Skin of body (tissue), 2 donors: ENCODE measurements around the gene PSD4. TPM values are rescaled to one million over a fixed set of nuclear protein-coding genes. Genes with fewer than 3 reads are reported as not detected.

ENCODE experiments used
- DNase-seq: peaks from one replicate; lab custom pipeline; 2025; lab: John Stamatoyannopoulos, UW
- total RNA-seq: library from RNA; depleted of rRNA; stranded (reverse); fragments of >200 nt; gene quantifications from one replicate; pipeline ENCODE4 v1.2.3, GENCODE V29; 2014

Gene PSD4
- total RNA-seq, 1 donor from 2014 or later: 12.9 TPM

DNA sequence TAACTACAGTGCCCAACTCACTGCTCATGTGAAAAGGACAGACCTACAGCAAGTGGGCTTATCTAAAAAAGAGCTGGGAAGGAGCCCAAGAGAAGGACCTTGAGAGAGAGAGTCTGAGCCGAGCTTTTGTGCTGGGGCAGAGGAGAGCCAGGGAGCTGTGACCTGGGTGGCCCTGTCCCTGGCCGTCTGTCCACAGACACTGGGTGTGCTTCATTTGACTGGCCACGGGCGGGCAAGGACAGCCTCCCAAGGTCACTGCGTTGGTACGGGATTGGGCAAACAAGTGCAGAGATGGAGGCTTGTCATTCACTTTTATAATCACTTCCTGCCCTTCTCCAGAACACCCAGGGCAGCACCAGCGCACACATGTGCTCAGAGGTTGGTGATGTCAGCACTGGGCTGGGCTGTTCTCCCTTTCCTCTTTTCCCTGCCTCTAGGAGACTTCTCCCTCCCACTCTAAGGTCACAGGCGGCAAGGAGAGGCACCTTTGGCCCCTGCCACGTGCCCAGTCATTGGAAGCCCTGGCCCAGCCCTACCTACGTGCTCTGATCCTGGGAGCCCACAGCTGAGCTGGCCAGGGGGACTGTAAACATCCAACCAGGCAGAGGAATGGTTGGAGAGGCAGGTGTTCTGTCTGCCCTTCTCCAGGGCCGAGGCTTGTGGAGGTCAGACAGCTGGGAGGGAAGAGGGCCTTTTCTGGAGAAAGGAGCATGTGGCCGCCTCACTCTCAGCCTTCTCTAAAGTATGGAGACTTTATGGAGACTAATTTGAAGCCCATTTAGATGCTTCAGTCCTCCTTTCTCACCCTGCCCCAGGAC is 6.4 kb upstream of the PSD4 start:
- no peak for DNase-seq

DNA sequence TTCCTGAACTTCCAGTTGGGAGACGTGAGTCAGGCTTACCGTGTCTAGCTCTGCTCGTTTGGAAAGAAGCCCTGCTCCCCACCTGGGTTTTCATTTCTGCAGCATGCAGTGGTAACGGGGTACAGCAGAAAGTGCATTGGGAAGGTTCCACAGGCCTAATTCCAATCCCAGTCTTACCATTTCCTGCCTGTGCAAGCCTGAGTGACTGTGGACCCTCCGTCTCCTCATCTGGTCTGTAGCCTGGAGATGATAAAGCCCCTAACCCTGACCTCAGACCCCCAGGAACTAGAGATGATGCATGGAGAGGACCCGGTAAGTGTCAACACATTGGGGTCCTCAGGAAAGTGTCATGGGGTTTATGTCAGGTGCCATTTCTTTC is 5.8 kb upstream of the PSD4 start:
- DNase-seq: no peak

DNA sequence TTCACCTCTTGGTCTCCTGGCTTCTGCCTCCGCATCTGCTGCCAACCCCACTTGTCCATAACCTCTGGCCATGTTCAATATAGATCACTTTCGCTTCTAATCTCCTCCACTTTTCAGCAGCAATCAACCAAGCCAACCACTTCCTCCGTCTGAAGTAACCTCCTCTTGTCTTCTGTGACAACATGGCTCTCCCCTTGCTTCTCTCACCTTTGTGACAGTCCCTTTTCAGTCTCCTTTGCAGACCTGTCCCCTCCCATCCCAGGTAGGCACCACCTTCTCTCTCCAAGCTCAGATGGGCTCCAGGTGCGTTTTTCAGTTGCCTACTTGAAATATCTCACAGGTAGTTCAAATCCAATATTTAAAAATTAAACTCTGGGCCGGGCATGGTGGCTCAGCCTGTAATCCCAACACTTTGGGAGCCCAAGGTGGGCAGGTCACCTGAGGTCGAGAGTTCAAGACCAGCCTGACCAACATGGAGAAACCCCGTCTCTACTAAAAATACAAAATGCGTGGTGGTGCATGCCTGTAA is 4.7 kb upstream of the PSD4 start:
- no peak for DNase-seq

DNA sequence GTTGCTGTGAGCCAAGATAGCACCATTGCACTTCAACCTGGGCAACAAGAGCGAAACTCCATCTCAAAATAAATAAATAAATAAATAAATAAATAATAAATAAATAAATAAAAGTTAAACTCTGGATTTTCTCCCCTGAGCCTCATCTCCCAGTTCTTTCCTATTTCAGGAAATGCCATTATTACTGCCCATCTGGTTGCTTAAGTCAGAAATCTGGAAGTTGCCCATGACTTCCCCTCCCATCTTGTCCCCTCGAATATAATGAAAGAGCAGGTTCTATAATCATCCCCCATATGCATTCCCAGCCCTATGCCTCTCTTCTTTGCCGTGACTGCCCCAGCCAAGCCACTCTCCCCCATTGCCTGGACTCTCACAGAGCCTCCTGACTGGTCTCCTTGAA is 4.2 kb upstream of the PSD4 start:
- DNase-seq: no peak

DNA sequence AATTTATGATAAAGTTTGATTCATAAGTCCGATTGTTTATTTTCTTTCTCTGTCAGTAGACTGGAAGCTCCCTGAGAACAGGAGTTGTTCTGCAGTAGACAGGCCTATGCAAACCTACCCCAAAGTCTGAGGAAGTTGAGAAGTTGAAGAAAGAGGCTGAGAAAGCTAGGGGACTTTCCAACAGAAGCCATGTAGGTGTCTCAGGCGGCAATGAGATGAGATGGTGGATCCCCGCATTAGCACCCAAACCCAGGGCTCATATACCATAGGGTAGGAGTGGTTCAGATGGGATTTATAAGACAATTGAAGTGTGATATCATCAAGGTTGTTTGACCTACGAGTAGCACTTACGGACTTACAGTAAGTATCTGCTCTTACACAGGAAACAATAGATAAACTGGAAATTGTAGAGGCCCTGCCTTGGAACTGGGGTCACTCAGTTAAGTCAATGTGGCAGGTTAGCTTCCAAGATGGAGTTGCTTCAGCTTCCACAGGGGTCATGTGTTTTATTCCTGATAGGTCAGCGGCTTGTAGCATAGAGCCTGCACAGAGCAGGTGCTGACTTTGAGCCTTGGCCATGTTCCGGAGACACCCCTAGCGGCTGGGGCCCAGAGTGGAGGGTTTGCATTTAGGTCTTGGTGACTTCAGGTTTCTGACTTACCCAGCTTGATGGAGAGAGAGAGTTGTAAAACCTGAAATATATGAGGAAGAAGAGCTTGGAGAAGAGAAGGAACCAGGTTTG is 2.3 kb upstream of the PSD4 start:
- DNase-seq: no peak

DNA sequence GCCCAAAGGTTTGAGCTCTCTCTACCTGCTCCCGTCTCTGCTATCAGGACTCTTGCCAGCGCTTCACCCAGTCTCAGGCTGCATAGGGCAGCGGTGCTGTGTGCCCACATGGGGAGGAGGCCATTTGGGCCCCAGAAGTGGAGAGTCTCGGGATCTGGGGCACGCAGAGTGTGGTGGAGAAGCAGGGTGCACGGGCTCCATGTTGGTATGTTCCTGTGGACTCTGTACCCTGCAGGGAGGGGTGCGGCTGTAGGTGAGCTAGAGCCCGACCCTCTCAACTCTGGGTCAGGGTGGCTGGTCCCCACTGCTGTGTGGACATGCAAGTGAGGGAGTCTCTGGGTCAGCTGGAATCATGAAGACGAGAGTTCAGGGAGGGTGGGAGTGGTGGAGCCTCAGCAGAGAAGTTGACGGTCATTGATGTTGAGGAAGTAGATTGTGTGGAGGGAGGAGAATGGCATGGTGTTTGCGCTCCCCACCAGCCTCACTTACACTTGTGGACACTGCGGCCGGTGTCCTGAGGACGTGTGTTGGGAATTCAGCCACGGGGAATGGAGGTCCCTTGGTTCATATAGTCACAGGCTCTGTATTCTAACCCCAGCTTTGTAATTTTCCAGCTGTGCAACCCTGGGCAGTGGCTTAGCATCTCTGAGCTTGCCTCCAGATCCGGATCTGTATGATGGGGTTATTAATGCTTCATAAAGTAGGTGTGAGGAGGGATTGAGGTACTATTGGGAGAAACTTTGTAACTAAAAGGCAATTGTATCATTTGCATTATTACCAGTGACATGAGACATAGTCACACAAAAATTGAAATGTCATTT is 840 bp upstream of the PSD4 start:
- no peak for DNase-seq

DNA sequence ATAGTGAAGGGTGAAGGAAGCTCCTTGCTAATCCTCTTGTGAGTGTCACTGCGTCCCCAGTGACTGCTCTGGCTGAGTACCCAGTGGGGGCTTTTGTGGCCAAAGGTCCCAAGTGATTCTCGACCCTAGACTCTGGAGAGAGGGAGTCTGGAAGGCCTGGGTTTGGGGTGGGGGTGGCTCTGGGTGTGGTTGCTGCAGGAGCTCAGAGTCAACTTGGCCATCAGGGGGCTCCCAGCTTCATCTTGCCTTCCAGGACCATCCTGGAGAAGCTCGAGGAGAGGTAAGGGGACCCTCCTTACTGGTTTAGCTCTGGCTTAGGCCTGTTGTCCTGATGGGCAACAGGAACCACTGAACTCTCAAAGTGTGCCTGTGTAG is 592 bp downstream of the PSD4 start:
- DNase-seq: no peak

DNA sequence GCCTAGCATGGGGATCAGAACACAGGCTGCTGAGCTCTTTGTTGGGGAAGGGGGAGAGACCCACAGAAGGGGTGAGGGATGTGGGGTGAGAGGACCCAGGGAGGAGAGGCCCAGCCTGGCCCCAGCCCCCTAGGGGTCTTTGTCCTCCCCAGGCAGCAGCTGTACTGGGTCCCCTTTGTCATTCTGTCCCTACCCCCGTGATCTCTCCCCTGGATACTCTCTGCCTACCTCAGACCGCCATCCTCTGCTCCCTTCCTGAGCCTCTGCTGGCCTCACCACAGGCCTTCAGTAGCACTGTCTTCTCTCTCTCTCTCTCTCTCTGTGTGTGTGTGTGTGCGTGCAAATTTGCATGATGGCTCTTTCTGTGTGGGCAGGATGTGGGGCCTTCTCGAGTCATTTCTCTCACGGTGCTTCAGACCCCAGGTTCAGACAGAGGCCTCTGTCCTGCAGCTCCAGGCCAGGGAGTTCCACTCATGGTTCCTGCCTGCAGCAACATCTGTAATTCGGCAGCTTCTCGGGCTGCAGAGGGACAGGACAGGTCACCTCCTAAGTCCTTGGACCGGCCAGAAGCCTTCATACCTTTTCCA is 1.4 kb downstream of the PSD4 start:
- no peak for DNase-seq

DNA sequence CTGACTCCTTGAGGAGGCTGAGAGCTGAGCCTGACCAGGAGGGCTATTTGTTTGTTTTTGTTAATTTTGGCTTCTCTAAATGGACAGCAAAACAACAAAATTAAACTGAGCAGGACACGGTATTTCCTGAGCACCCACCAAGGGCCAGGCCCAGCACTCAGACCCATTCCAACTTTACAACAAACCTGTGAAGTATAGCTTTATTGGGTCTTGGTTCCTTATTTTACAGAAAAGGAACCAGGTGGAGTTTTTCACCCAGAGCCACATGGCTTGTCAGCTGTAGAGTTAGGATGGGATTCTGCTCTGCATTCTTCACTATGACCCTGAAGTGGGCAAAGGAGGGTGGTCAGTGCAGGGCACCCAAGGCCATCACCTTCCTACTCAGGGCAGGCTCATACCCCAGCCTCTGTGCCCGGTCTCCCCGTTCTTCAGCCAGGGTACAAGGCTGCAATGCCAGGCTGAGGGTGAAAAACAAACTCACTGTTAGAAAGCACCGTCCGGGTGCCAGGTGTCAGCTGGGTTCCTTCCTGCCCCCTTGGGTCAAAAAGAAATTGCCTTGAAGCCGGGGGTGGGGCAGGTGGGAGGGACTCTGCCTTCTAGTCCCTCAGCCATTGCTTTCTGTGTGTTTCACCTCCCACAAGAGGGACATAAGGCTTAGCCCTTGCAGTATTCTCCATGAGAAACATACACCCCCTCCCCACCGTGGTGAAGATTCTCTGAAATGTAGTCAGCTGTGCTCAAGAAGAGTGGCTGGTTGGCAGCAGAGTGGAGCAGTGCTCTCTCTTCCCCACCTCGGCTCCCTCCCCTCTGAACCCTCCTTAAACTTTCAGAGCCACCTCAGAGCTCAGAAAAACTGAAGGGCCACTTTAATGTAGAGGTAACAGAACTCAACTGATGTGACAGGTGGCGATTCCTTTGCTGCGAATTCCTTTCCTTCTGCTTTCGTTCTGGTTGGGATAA is 2.2 kb downstream of the PSD4 start:
- no peak for DNase-seq

DNA sequence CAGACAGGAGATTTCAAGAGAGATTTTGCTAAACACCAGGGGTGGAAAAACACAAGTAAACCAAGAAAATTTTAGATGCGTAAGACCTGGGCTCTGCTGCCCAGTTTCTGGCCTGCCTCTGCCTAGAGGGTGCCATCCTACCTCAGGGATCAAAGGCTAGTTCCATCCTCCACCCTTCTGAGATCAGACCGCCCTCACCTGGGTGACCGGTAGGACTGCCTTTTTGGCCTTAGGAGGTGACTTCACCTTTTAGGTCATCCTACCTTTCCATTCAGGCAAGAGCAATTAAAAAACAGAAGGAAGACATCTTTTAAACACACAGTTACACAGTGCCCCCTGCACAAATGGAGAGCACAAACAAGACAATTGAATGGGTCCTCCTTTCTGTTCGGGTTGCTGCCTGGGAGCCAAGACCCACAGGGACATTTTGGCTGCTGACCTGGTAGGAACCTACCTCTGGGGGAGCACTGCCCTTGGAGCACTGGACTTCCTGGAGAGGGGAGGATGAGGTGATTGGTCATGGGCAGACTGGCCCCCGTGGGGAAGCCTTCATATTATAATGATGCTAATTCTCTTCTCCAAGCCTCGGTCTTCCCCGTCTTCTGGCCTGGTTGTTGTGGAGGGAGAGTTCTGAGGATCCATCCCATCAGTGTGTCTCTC is 3.1 kb downstream of the PSD4 start:
- DNase-seq: no peak

DNA sequence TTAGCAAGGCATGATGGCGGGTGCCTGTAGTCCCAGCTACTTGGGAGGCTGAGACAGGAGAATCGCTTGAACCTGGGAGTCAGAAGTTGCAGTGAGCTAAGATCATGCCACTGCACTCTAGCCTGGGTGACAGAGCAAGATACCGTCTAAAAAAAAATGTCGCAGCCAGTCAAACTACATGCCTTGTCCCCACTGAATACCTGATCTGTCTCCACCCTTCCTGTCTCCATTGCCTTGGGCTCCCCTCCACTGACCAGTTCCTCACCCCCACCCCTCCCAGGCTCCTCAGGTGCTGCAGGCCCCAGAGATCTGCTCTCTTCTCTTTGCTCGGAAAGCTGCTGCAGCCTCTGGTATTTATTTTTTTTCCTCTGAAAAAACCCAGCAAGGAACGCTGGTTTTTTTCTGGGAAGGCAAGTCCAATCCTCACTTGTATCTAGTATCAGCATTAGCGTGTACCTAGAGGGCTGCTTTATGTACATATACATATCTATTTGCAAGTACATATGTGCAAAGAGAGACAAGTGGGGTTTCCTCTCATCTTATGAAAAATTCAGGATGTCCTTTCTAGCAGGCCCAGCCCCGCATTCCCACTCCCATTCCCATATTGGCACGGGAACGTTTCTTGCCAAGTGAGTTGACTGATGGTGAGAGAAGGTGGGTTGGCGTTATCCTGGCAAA is 4.4 kb downstream of the PSD4 start:
- DNase-seq: no peak

DNA sequence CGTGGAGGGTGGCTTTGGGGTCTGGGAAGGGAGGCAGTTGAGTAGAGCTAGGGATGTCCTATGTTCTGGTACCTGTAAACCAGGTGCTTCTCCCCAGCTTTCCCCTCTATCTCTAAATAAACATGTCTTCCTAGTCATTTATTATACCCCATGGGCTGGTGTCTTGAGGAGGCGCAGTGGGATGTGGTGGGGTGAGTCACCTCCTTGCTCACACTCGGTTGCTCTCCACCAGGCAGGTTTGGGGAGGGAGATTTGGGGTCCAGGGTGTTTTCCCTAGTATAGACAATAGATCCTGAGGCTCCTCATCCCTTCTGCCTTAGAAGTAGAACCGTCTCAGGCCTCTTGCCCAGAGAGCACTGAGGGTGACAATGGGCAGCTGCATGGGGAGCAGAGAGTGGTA is 5.1 kb downstream of the PSD4 start:
- no peak for DNase-seq

DNA sequence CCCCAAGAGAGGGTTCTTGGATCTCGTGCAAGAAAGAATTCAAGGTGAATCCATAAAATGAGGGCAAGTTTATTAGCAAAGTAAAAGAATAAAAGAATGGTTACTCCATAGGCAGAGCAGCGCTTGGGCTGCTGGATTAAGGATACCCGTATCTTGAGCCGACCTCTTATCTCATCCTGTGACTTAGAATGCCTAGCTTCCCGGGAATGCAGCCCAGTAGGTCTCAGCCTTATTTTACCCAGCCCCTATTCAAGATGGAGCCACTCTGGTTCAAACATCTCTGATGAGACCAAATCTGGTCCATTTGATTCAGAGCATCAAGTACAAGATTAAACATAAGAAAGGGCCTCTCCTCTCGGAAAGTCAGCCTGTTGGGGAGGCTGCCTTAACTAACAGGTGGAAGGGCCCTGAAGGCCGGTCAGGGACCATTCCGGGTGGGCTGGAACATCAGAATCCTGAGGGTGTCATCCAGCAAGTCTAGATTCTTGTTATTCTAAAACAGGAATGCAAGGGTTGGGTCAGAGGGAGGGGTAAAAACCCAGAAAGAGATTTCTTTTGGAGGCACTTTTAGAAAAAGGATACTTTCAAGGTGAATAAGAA is 5.8 kb downstream of the PSD4 start:
- DNase-seq: no peak

DNA sequence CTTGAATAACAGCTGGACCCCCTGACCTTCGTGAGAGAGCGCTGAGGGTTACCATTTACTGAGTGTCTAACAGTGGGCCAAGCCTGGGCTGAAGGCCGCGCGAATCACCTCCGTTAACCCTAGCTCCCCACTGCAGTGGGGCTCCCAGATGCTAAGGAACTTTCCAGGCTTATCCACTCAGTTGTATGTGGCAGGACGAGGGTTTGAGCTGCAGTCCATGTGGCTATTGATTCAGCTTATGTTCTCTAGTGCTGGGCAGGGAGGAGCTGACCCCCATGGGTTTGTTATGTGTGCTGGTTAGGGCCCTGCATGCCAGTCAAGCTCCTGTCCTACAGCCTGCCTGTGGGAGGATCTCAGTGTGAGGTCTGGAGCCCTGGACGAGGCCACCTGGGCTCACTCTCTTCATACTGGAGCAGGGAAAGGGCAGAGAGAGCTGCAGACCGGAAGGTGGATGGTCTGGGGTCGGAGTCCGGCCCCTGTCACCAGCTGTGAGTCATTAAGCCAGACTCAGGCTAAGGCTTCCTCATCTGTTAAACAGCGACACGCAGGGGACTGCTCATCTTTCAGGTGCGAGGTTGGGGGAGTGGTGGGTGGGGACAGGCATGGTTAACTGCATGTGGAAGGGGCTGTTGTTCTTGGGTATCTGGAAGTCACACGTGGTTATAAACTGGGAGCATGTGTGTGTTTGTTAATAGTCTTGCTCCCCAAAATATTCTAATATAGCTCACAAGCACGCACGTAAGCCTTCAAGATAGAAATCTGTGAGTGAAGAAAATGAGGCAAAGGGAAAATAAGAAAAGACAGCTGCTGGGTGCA is 6.6 kb downstream of the PSD4 start:
- DNase-seq: no peak

DNA sequence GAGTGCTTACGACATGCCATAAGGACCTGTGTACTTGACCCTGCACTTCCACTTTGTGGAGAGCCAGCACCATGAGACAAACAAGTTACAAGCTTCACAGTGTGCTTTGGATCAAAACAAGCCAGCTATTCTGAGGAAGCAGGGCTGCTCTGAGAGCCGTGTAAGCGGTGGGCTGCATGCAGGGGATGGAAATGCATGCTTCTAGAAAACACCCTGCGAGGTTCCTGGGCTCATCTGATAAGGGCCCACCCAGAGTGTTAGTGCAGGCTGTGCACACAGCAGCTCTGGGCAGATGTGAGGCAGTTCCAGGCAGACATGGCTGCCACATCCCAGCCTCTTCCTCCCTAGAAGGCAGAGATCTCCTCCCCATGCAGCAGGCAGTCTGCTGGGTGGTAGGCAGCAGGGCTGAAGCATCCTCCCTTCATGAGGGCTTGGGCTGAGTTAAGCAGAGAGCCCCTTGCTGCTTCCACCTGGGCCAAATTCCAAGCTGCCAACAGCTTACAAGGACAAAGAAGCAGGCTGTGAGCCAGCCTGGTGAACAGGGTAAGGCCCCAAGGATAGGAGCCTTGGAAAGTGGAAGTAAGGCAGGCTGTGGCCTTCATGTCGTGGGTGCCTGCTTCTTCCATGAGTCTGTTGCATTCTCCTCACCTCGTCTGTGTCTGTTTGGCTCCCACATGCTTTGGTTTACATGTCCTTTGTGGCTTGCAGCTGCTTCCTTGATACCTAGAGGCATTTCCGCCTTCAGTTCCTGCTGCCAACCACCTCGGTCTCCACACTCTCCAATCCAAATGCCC is 7.7 kb downstream of the PSD4 start:
- DNase-seq: no peak

DNA sequence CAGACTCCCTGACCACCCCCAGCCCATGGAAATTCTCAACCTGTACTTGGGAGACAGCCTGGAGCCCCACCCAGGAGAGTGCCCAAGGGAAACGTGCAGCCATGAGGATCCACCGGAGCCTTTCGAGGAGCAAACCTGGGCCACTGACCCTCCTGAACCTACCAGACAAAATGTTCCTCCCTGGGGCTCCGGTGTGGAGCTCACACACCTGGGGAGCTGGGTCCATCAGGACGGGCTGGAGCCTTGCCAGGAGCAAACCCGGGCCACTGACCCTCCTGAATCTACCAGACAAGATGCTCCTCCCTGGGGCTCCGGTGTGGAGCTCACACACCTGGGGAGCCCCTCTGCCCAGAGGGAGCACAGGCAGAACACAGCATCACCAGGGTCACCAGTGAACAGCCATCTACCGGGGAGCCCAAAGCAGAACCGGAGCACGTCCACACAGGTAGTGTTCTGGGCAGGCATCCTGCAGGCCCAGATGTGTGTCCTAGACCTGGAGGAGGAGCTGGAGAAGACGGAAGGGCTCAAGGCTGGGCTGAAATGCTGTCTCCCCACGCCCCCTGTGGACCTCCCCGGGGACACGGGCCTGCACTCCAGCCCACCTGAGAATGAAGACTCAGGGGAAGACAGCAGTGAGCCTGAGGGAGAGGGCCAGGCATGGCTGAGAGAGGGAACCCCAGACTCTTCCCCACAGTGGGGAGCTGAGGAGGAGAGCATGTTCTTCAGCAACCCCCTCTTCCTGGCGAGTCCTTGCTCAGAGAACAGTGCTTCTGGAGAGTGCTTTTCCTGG is 8.9 kb downstream of the PSD4 start:
- no peak for DNase-seq
